ENCODE measurements around the gene JPH3. TPM values are rescaled to one million over a fixed set of nuclear protein-coding genes. Genes with fewer than 3 reads are reported as not detected.

The JPH3 gene
- total and polyA plus RNA-seq, 2 experiments from 2014 or later: not detected

GRCh38 chr16:87694441-87695125 is 92.3 kb downstream of the JPH3 start:
- TF ChIP-seq EZH2phosphoT487 (IDR thresholded peaks at IDR 0.05; ENCODE audit: insufficient read depth, low read depth): no peak
- no peak for TF ChIP-seq EZH2 (IDR thresholded peaks at IDR 0.05; ENCODE audit: insufficient read depth, poor library complexity, severe bottlenecking)
- 90 to 91% methylated on average over 20 of the region's 20 CpGs for WGBS, 2 experiments (ENCODE audit: low coverage in 1 of 2, low lambda C conversion rate in 2 of 2, missing lambda C conversion rate in 2 of 2)

GRCh38 chr16:87695534-87695933 is 93.2 kb downstream of the JPH3 start:
- no peak overlapping the region for H3K9ac ChIP-seq
- no peak overlapping the region for H3K27ac ChIP-seq
- WGBS, 2 experiments (ENCODE audit: low coverage in 1 of 2, low lambda C conversion rate in 2 of 2, missing lambda C conversion rate in 2 of 2): 90 to 95% methylated on average over 12 of the region's 12 CpGs

More at GRCh38 chr16:87694441-87695125, 92.3 kb downstream of the JPH3 start:
- no peak overlapping the region for H3K4me2 ChIP-seq (ENCODE audit: unreplicated experiment)
- H3K27me3 ChIP-seq (replicated peaks; ENCODE audit: insufficient read depth): no peaks in the 10 kb centered on the region
- no peaks in the 10 kb centered on the region for H3K4me1 ChIP-seq (ENCODE audit: insufficient read depth)
- H3K79me2 ChIP-seq (ENCODE audit: insufficient read depth): no peaks in the 10 kb centered on the region
- no peaks in the 10 kb centered on the region for H3K9me3 ChIP-seq (ENCODE audit: low read depth)
- H4K20me1 ChIP-seq (ENCODE audit: insufficient read depth): no peaks in the 10 kb centered on the region
- H3K27ac ChIP-seq: no peak overlapping the region
- H3K36me3 ChIP-seq (ENCODE audit: low read depth): no peaks in the 10 kb centered on the region
- no peaks in the 10 kb centered on the region for H3K9me2 ChIP-seq (ENCODE audit: insufficient read depth)
- H3F3A ChIP-seq (ENCODE audit: insufficient read depth): no peaks in the 10 kb centered on the region
- H3K9ac ChIP-seq: no peak overlapping the region
- no peak for DNase-seq
- in situ Hi-C loops (cut with MboI): no loop called here
- H3K4me3 ChIP-seq: no peak overlapping the region
- no peak overlapping the region for H2AFZ ChIP-seq

GRCh38 chr16:87696726-87697125 is 94.4 kb downstream of the JPH3 start:
- Histone ChIP-seq H3K9me2 (ENCODE audit: insufficient read depth) (no peaks in the 10 kb centered on the region), H3K4me3 (no peak overlapping the region), H3K79me2 (ENCODE audit: insufficient read depth) (no peaks in the 10 kb centered on the region), H3F3A (ENCODE audit: insufficient read depth) (no peaks in the 10 kb centered on the region), H3K27ac (no peak overlapping the region), H3K4me1 (ENCODE audit: insufficient read depth) (no peaks in the 10 kb centered on the region), H3K9me3 (ENCODE audit: low read depth) (no peaks in the 10 kb centered on the region), H3K4me2 (ENCODE audit: unreplicated experiment) (no peak overlapping the region), H2AFZ (no peak overlapping the region), H3K27me3 (replicated peaks; ENCODE audit: insufficient read depth) (no peaks in the 10 kb centered on the region), H3K9ac (no peak overlapping the region), H3K36me3 (ENCODE audit: low read depth) (no peaks in the 10 kb centered on the region), H4K20me1 (ENCODE audit: insufficient read depth) (no peaks in the 10 kb centered on the region)
- TF ChIP-seq EZH2 (IDR thresholded peaks at IDR 0.05; ENCODE audit: insufficient read depth, poor library complexity, severe bottlenecking) (no peak), EZH2phosphoT487 (IDR thresholded peaks at IDR 0.05; ENCODE audit: insufficient read depth, low read depth) (no peak)
- 84 to 88% methylated on average over 18 of the region's 18 CpGs for whole genome bisulfite sequencing, 2 experiments (ENCODE audit: low coverage in 1 of 2, low lambda C conversion rate in 2 of 2, missing lambda C conversion rate in 2 of 2)
- no peak for DNase-seq
- in situ Hi-C loops (cut with MboI): no loop called here

More at GRCh38 chr16:87695534-87695933, 93.2 kb downstream of the JPH3 start:
- H3K36me3 ChIP-seq (ENCODE audit: low read depth): no peaks in the 10 kb centered on the region
- in situ Hi-C loops (cut with MboI): no loop called here
- H4K20me1 ChIP-seq (ENCODE audit: insufficient read depth): no peaks in the 10 kb centered on the region
- no peak for DNase-seq
- no peaks in the 10 kb centered on the region for H3K79me2 ChIP-seq (ENCODE audit: insufficient read depth)
- H3K9me3 ChIP-seq (ENCODE audit: low read depth): no peaks in the 10 kb centered on the region
- TF ChIP-seq EZH2 (IDR thresholded peaks at IDR 0.05; ENCODE audit: insufficient read depth, poor library complexity, severe bottlenecking): no peak
- TF ChIP-seq EZH2phosphoT487 (IDR thresholded peaks at IDR 0.05; ENCODE audit: insufficient read depth, low read depth): no peak
- no peaks in the 10 kb centered on the region for H3K27me3 ChIP-seq (replicated peaks; ENCODE audit: insufficient read depth)
- no peaks in the 10 kb centered on the region for H3F3A ChIP-seq (ENCODE audit: insufficient read depth)
- no peak overlapping the region for H3K4me3 ChIP-seq
- no peak overlapping the region for H2AFZ ChIP-seq
- H3K4me1 ChIP-seq (ENCODE audit: insufficient read depth): no peaks in the 10 kb centered on the region
- H3K4me2 ChIP-seq (ENCODE audit: unreplicated experiment): no peak overlapping the region
- H3K9me2 ChIP-seq (ENCODE audit: insufficient read depth): no peaks in the 10 kb centered on the region

- no peaks in the 10 kb centered on the region for H3K9me2 ChIP-seq (ENCODE audit: insufficient read depth)
- TF ChIP-seq EZH2phosphoT487 (IDR thresholded peaks at IDR 0.05; ENCODE audit: insufficient read depth, low read depth): no peak
- no peak for TF ChIP-seq EZH2 (IDR thresholded peaks at IDR 0.05; ENCODE audit: insufficient read depth, poor library complexity, severe bottlenecking)
- in situ Hi-C loops (cut with MboI): no loop called here
- no peaks in the 10 kb centered on the region for H3K4me1 ChIP-seq (ENCODE audit: insufficient read depth)
- DNase-seq: no peak
- H3K9ac ChIP-seq: no peak overlapping the region
- H2AFZ ChIP-seq: no peak overlapping the region
- H3K27me3 ChIP-seq (replicated peaks; ENCODE audit: insufficient read depth): no peaks in the 10 kb centered on the region
- no peak overlapping the region for H3K4me2 ChIP-seq (ENCODE audit: unreplicated experiment)
- H3K36me3 ChIP-seq (ENCODE audit: low read depth): no peaks in the 10 kb centered on the region
- H3K9me3 ChIP-seq (ENCODE audit: low read depth): no peaks in the 10 kb centered on the region
- WGBS, 2 experiments (ENCODE audit: low coverage in 1 of 2, low lambda C conversion rate in 2 of 2, missing lambda C conversion rate in 2 of 2): 96 to 97% methylated on average over 18 to 21 of the region's 21 CpGs
- no peak overlapping the region for H3K27ac ChIP-seq
- no peak overlapping the region for H3K4me3 ChIP-seq
- H4K20me1 ChIP-seq (ENCODE audit: insufficient read depth): no peaks in the 10 kb centered on the region
- H3K79me2 ChIP-seq (ENCODE audit: insufficient read depth): no peaks in the 10 kb centered on the region
- no peaks in the 10 kb centered on the region for H3F3A ChIP-seq (ENCODE audit: insufficient read depth)
Measured at GRCh38 chr16:87697256-87697655, 94.9 kb downstream of the JPH3 start.
